ENCODE measurements around the gene ETS1.

DNA sequence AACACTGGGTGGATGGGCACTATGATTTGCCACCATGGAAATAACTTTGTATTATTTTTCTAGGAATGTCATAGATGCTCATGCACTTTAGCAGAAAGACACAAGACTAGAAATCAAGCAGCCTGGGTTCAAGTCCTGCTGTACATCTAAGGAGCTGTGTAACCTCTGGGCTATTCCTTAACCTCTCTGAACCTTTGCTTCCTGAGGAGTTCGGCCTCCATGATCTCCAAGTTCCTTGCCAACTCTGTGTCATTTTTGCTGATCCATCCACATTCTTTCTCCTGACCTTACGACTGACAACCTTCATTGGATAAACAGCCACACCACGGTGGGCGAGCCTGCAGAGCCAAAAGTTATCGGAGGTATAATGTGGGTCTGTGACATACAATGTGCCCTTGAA lies 24.1 kb downstream of the ETS1 start:
- TF ChIP-seq, protein P1, sequence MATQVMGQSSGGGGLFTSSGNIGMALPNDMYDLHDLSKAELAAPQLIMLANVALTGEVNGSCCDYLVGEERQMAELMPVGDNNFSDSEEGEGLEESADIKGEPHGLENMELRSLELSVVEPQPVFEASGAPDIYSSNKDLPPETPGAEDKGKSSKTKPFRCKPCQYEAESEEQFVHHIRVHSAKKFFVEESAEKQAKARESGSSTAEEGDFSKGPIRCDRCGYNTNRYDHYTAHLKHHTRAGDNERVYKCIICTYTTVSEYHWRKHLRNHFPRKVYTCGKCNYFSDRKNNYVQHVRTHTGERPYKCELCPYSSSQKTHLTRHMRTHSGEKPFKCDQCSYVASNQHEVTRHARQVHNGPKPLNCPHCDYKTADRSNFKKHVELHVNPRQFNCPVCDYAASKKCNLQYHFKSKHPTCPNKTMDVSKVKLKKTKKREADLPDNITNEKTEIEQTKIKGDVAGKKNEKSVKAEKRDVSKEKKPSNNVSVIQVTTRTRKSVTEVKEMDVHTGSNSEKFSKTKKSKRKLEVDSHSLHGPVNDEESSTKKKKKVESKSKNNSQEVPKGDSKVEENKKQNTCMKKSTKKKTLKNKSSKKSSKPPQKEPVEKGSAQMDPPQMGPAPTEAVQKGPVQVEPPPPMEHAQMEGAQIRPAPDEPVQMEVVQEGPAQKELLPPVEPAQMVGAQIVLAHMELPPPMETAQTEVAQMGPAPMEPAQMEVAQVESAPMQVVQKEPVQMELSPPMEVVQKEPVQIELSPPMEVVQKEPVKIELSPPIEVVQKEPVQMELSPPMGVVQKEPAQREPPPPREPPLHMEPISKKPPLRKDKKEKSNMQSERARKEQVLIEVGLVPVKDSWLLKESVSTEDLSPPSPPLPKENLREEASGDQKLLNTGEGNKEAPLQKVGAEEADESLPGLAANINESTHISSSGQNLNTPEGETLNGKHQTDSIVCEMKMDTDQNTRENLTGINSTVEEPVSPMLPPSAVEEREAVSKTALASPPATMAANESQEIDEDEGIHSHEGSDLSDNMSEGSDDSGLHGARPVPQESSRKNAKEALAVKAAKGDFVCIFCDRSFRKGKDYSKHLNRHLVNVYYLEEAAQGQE (IDR thresholded peaks at IDR 0.05; ENCODE audit: insufficient read depth in 1 of 2, low read depth in 2 of 2, low read length in 2 of 2) = no peak
- no peak for TF ChIP-seq POLR2AphosphoS5 (IDR thresholded peaks at IDR 0.05; ENCODE audit: low read depth, low read length)
